Globus pallidus (tissue), 1 donor: ENCODE data around the gene GAL3ST1.
"Not testable (repeated sequence)": the region's sequence is repeated elsewhere in the genome, so short reads cannot be mapped to it uniquely, and the experiment has no call there.

Experiments
- DNase-seq: peaks from one replicate; pipeline ENCODE4 v3.0.0-alpha.2; 2015; ENCODE audit warnings: low spot score

GAL3ST1 gene

DNA sequence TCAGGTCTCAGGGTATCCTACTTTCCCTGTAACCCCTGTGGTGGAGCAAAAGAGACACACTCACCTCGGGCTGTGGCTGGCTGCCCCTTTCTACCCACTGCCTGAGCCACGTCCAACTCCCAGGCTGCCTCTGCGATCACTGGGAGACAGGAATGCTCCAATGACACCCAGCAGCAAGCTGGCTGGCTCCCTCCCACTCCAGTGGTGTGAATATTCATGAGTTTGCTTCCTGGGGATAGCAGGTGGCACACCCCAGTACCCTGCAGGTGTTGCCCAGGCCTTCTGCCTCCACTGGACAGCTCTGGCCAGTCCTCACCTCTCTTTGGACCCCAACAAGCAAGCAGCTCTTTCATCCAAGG is 9.7 kb downstream of the GAL3ST1 start:
- DNase-seq: no peak

DNA sequence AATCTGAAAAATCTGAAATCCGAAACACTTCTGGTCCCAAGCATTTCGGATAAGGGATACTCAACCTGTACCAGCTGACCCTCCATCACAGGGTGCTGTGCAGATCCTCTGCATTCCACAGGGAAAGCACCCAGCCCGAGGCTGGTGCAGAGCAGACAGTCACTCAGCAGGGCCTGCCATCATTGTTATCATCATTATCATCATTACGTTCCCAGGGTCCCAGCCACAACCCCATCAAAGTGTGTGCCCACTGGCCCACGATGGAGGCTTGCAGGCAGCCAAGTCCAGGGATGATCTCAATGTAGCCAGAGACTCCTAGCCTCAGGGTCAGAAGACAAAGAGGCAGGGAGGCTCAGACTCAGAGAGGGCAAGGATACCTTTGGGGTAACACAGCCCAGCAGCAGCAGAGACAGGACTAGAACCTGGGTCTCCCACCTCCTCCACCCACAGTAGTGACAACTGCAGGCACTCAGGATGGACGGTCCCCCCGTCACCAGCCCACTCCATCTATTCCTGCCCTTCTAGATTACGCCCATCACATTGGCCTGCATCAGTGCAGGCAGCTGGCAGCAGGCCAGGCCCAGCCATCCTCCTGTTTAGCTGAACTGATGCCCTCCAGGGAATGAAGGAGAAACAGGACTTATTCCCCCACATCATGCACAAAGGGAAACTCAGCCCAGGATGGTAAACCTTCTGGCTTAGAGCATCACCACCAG is 10.3 kb downstream of the GAL3ST1 start:
- DNase-seq: no peak

- no peak for DNase-seq
Measured at GRCh38 chr22:30562366-30562765, 12.1 kb downstream of the GAL3ST1 start.

DNA sequence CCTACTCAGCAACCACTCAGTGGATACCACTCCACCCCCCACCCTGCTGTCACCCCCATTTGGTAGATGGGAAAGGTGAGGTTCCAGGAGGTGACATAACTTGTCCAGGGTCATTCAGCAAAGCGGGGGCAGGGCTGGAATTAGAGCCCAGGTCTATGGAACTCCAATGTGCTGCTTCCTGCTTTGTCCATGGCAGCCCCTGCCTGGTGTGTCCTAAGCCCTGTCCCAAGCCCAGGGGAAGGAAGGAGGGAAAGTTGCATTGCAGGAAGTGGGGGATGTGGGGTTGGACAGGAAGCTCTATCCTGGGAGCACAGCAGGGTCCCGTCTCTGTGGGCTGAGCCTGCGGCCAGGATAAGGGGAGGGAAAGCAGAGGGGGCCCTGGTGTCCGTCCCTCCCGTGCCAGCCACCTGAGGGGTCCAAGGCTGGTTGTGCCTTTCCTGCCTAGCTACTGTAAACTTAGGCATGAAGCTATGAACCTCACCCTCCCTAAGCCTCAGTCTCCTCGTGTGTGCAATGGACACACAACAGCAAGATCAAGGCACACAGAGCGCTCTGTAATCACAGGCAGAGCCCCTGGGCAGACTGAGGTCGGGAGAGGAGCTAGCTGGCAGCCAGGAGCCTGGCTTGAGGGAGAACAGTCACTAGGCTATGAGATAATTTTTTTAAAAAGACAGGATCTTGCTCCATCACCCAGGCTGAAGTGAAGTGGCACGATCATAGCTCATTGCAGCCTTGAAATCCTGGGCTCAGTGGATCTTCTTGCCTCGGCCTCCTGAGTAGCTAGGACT is 12.9 kb downstream of the GAL3ST1 start:
- no peak for DNase-seq

DNA sequence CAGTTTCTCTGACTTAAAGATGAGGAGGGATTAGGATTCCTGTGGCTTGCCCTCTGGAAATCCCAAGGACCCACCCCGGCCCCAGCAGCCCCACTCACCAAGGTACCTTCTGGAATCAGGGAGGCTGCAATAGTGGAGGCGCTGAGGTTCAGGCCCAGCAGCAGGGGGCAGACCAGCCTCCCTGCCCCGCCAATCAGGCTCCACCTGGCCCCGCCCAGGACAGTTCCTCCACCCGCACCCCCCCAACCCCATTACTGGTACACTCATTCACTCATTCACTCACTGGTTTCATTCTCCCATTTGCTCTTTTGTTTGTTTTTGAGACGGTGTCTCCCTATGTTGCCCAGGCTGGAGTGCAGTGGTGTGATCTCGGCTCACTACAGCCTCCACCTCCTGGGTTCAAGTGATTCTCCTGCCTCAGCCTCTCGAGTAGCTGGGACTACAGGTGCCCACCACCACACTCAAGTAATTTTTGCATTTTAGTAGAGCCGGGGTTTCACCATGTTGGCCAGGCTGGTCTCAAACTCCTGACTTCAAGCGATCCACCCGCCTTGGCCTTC is 13.7 kb downstream of the GAL3ST1 start:
- not testable (repeated sequence) for DNase-seq

GRCh38 chr22:30559889-30560288 is 14.6 kb downstream of the GAL3ST1 start:
- no peak for DNase-seq

- no peak for DNase-seq
Measured at GRCh38 chr22:30557243-30557642, 17.2 kb downstream of the GAL3ST1 start.

GRCh38 chr22:30556388-30556787 is 18.1 kb downstream of the GAL3ST1 start:
- no peak for DNase-seq

GRCh38 chr22:30555282-30556210 is 18.9 kb downstream of the GAL3ST1 start:
- no peak for DNase-seq

- DNase-seq: no peak
Measured at GRCh38 chr22:30553971-30554370, 20.5 kb downstream of the GAL3ST1 start.

- no peak for DNase-seq
Measured at GRCh38 chr22:30552719-30553118, 21.7 kb downstream of the GAL3ST1 start.

DNA sequence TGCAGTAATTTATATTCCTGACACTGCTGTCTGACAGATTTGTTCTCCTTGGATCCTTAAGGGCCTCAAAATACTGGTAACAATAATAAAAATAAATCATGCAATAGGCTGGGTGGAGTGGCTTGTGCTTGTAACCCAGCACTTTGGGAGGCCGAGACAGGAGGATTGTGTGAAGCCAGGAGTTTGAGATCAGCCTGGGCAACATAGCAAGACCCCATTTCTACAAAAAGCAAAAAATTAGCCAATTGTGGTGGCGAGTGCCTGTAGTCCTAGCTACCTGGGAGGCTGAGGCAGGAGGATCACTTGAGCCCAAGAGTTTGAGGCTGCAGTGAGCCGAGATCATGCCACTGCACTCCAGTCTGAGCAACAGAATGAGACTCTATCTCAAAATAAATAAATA is 22.7 kb downstream of the GAL3ST1 start:
- DNase-seq: not testable (repeated sequence)

GRCh38 chr22:30547188-30547587 is 27.3 kb downstream of the GAL3ST1 start:
- no peak for DNase-seq

DNA sequence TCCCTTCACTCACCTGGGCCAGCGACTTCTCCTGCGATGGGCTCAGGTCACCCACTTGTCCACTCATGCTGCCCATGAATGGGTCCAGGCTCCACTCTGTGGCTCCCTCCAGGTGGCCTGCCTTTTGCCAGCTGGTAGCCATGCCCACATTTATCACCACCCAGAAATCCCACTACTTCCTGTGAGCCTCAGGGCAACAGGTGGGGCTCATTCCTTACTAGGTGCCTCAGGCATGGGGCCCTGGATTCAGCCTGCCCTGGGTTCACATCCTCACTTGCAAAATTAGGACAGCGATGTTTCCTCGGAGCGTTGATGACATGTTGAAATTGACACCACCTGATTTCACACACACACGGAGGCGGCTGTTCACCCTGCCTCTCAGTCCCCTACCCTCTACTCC is 27.8 kb downstream of the GAL3ST1 start, which contains the start of gene SEC14L6:
Gene SEC14L6, minus strand, starts transcription at position 126 of the 400 bp plus-strand sequence. Its CDS starts 59 bp downstream, at position 67.
- no peak for DNase-seq

DNA sequence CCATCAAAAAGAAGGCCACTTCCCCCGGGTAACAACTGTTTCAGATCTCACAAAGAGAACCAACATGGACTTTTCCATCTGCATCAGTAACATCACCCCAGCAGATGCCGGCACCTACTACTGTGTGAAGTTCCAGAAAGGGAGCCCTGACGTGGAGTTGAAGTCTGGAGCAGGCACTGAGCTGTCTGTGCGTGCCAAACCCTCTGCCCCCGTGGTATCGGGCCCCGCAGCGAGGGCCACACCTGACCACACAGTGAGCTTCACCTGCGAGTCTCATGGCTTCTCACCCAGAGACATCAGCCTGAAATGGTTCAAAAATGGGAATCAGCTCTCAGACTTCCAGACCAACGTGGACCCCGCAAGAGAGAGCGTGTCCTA is 31.7 kb downstream of the GAL3ST1 start:
- DNase-seq: no peak

DNA sequence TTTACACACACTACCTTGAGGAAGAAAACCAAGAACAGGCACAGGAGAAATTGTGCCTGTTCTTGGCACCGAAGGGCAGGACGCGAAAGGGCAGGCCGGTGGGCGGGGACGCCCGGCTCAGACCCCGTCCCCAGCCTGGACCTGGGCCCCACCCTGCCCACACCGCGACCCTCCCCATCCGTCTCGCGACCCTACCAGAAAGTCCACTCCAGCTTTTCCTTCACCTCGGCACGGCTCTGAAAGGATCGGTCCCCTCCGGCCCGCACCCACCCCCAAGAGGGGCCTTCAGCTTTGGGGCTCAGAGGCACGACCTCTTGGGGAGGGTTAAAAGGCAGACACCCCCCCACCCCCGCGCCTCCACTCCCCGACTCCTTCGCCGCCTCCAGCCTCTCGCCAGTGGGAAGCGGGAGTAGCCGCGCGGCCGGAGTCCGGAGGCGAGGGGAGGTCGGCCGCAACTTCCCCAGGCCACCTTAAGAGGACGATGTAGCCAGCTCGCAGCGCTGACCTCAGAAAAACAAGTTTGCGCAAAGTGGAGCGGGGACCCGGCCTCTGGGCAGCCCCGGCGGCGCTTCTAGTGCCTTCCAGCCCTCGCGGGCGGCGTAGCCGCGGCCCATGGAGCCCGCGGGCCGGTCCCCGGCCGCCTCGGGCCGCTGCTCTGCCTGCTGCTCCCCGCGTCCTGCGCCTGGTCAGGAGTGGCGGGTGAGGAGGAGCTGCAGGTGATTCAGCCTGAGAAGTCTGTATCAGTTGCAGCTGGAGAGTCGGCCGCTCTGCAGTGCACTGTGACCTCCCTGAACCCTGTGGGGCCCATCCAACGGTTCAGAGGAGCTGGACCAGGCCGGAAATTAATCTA is 32.3 kb downstream of the GAL3ST1 start:
- no peak for DNase-seq

- DNase-seq: not testable (repeated sequence)
Measured at GRCh38 chr22:30541511-30541910, 33.0 kb downstream of the GAL3ST1 start.

DNA sequence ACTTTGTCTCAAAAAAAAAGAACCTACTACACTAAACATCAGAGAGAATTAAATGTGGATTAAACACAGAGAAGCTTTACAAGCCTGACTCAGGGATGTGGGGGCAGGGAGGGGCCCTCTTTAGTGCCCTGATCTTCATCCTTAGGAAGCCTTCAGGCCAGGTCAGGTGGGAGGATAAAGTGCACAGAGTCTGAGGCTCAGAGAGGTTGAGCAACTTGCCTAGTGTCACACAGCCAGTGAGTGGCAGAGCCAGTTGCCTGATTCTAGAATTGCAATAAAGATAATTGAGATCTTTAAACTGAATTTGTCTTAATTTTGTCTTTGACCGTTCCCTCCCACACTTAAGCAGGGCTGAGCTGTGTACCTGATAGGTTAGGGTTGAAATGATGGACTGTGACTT is 35.1 kb downstream of the GAL3ST1 start:
- no peak for DNase-seq

DNA sequence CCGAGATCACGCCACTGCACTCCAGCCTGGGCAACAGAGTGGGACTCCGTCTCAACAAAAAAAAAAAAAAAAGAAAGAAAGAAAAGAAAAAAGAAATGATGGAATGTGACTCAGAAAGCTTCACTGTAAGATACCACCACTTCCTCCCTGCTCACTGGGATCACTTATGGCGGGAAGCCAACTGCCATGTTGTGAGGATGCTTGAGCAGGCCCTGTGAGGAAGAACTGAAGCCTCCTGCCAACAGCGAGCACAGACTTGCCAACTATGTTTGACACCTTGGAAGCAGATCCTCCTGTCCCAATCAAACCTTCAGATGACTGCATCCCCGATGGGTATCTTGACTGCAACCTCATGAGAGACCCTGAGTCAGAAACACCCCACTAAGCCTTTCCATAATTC is 36.2 kb downstream of the GAL3ST1 start:
- no peak for DNase-seq

GRCh38 chr22:30537083-30537731 is 37.3 kb downstream of the GAL3ST1 start:
- no peak for DNase-seq

GRCh38 chr22:30535182-30535581 is 39.3 kb downstream of the GAL3ST1 start:
- DNase-seq: no peak
